GM12878 (cell line): ENCODE results near the gene CCDC149. TPM values are rescaled to one million over a fixed set of nuclear protein-coding genes. Genes with fewer than 3 reads are reported as not detected.

Experiments
- ATF3 ChIP-seq: IDR thresholded peaks from 2 replicates; pipeline ENCODE4 v1.6.1; 2011; ENCODE audit warnings: low read depth, mild to moderate bottlenecking, low read length, moderate library complexity, borderline replicate concordance; ENCODE audit errors: extremely low read depth
- BCL11A ChIP-seq: IDR thresholded peaks from 2 replicates; pipeline ENCODE4 v1.6.1; 2011; ENCODE audit warnings: low read depth, low read length
- BCL3 ChIP-seq: IDR thresholded peaks from 2 replicates; pipeline ENCODE4 v1.6.1; 2011; ENCODE audit warnings: borderline replicate concordance, low read depth, mild to moderate bottlenecking, moderate library complexity, low read length; ENCODE audit not compliant: insufficient read depth, poor library complexity, severe bottlenecking
- CBFB ChIP-seq: IDR thresholded peaks from 2 replicates; pipeline ENCODE4 v1.6.1; 2016; ENCODE audit warnings: antibody characterized with exemption, low read depth
- CBX5 ChIP-seq: sonication (generic); IDR thresholded peaks from 2 replicates; pipeline ENCODE4 v1.6.1; 2016; ENCODE audit warnings: low read depth, moderate library complexity, mild to moderate bottlenecking, inconsistent platforms
- EED ChIP-seq: sonication (generic); IDR thresholded peaks from 2 replicates; pipeline ENCODE4 v1.6.1; 2016; ENCODE audit warnings: antibody characterized with exemption, low read depth
- EGR1 ChIP-seq, 2 experiments: IDR thresholded peaks; 1 replicate in 1 of 2; 2 replicates in 1 of 2; pipeline ENCODE4 v1.6.1; 2011 to 2012; ENCODE audit warnings: low read depth in 2 of 2, low read length in 2 of 2, borderline replicate concordance in 1 of 2, mild to moderate bottlenecking in 1 of 2, moderate library complexity in 1 of 2
- EP300 ChIP-seq, 2 experiments: fragments of 150-350 bp in 1 of 2; IDR thresholded peaks; 2 replicates each; pipeline ENCODE4 v1.6.1; 2011 to 2012; ENCODE audit warnings: low read depth in 2 of 2, low read length in 2 of 2, borderline replicate concordance in 1 of 2, improper control_type of control experiment in 1 of 2, inconsistent platforms in 1 of 2; ENCODE audit not compliant: control insufficient read depth in 1 of 2
- ETV6 ChIP-seq, 2 experiments: fragments of 450-650 bp in 1 of 2; IDR thresholded peaks in 1 of 2; conservative IDR thresholded peaks in 1 of 2; 2 replicates each; pipeline ENCODE4 v1.6.1; 2014; ENCODE audit warnings: antibody characterized with exemption in 1 of 2, borderline replicate concordance in 1 of 2, low read depth in 1 of 2, mild to moderate bottlenecking in 1 of 2, moderate library complexity in 1 of 2
- EZH2 ChIP-seq: IDR thresholded peaks from 2 replicates; pipeline ENCODE4 v1.6.1; 2012; ENCODE audit warnings: low read depth, mild to moderate bottlenecking, control low read depth, inconsistent platforms, low read length, borderline replicate concordance; ENCODE audit not compliant: control insufficient read depth
- IKZF1 ChIP-seq: fragments of 450-650 bp; conservative IDR thresholded peaks from 2 replicates; pipeline ENCODE4 v1.6.1; 2017; ENCODE audit warnings: antibody characterized with exemption, mild to moderate bottlenecking
- IKZF2 ChIP-seq, 2 experiments: fragments of 450-650 bp; IDR thresholded peaks; 2 replicates each; pipeline ENCODE4 v1.6.1; 2017; ENCODE audit warnings: mild to moderate bottlenecking in 2 of 2, moderate library complexity in 2 of 2
- IRF4 ChIP-seq: IDR thresholded peaks from 2 replicates; pipeline ENCODE4 v1.6.1; 2011; ENCODE audit warnings: low read depth, low read length
- JUNB ChIP-seq: IDR thresholded peaks from 2 replicates; pipeline ENCODE4 v1.6.1; 2016; ENCODE audit warnings: antibody characterized with exemption, mild to moderate bottlenecking
- MYB ChIP-seq: fragments of 150-350 bp; IDR thresholded peaks from 2 replicates; pipeline ENCODE4 v1.6.1; 2014; ENCODE audit warnings: mild to moderate bottlenecking, low read depth, low read length, borderline replicate concordance
- NKRF ChIP-seq: fragments of 450-650 bp; conservative IDR thresholded peaks from 2 replicates; pipeline ENCODE4 v1.6.1; 2017; ENCODE audit warnings: mild to moderate bottlenecking, moderate library complexity
- PKNOX1 ChIP-seq: fragments of 450-650 bp; IDR thresholded peaks from 2 replicates; pipeline ENCODE4 v1.6.1; 2016; ENCODE audit warnings: mild to moderate bottlenecking
- PML ChIP-seq: IDR thresholded peaks from 2 replicates; pipeline ENCODE4 v1.6.1; 2012; ENCODE audit warnings: low read length, inconsistent platforms
- RELB ChIP-seq: fragments of 450-650 bp; IDR thresholded peaks from 2 replicates; pipeline ENCODE4 v1.6.1; 2017; ENCODE audit warnings: low read depth, mild to moderate bottlenecking, moderate library complexity
- SIX5 ChIP-seq: IDR thresholded peaks from 2 replicates; pipeline ENCODE4 v1.6.1; 2011; ENCODE audit warnings: mild to moderate bottlenecking, low read depth, low read length, moderate library complexity; ENCODE audit not compliant: severe bottlenecking
- ZNF274 ChIP-seq: IDR thresholded peaks from one replicate; pipeline ENCODE4 v1.8.0; 2011; ENCODE audit not compliant: insufficient read length, insufficient read depth
- polyA plus RNA-seq, 11 experiments: library from polyadenylated mRNA; depleted of rRNA in 4 of 11; unstranded in 6 of 11; stranded (reverse) in 5 of 11; fragments of >200 nt; fragmentation: Nextera tagmentation in 4 of 11; fragmentation: Illumina TruSeq in 1 of 11; extraction: Ambion mirVana in 4 of 11; extraction: Trizol in 1 of 11; gene quantifications; 1 replicate in 1 of 11; 2 replicates in 10 of 11; pipeline versions ENCODE4 v1.2.1 to v1.2.3, GENCODE V29; 2011 to 2016; ENCODE audit warnings: inconsistent platforms in 2 of 11, missing spikeins in 2 of 11, low read depth in 1 of 11
- total RNA-seq, 4 experiments: library from RNA; depleted of rRNA in 3 of 4; stranded (reverse); fragments of >200 nt in 3 of 4; fragmentation: Illumina TruSeq in 1 of 4; extraction: Trizol in 1 of 4; gene quantifications; 2 replicates each; pipeline versions ENCODE4 v1.2.1 to v1.2.3, GENCODE V29; 2013 to 2021

CCDC149 gene
- total and polyA plus RNA-seq, 10 of the 15 experiments (the other 5 are each of a cell fraction or from before 2014, with no cell fraction given) = 0.03 to 0.04 (median 0.04) TPM; not detected in 7

- TF ChIP-seq JUNB (peak; percentile 71), SIX5 (no peak), NKRF (no peak), ATF3 (no peak), CBFB (peak; percentile 43; the same call in 1 of the 2 replicates), MYB (no peak), EGR1 (IDR thresholded peaks at IDR 0.05; ENCODE audit: borderline replicate concordance in 1 of 2, low read depth in 2 of 2, low read length in 2 of 2) (0 out of 3 replicates have a peak, but pooled peaks of 1 of the 2 experiments have one; percentile 9), EP300 (IDR thresholded peaks at IDR 0.05; ENCODE audit: borderline replicate concordance in 1 of 2, control insufficient read depth in 1 of 2, low read depth in 2 of 2, low read length in 2 of 2) (peak in 1 of 2 experiments; percentile 47; a peak in 1 of 4 replicates), IKZF2 (IDR thresholded peaks at IDR 0.05) (peak; percentile 74 to 81), BCL3 (no peak), BCL11A (peak; percentile 73), EED (peak; percentile 90), ZNF274 (no peak), EZH2 (no peak), PML (no peak), CBX5 (peak; percentile 66; the same call in 1 of the 2 replicates), PKNOX1 (no peak), IRF4 (peak; percentile 96), ETV6 (conservative IDR thresholded peaks at IDR 0.05 in 1 of 2, IDR thresholded peaks at IDR 0.05 in 1 of 2; ENCODE audit: borderline replicate concordance in 1 of 2, low read depth in 1 of 2) (peak in 1 of 2 experiments; percentile 91; a peak in 2 of 4 replicates), IKZF1 (peak; percentile 69), RELB (0 out of 2 replicates have a peak, but pooled peaks have one; percentile 34)
These were observed 56.3 kb downstream of the CCDC149 start (continued) for GRCh38 chr4:24856586-24856985.
